CD4-positive, alpha-beta T cell treated with Interleukin-17A for 4 hours (primary cell): ENCODE results near the gene COL4A6.

Experiments used
- DNase-seq: peaks from one replicate; pipeline ENCODE4 v3.0.0-alpha.2; 2020; ENCODE audit warnings: mixed read lengths

The COL4A6 gene

DNA sequence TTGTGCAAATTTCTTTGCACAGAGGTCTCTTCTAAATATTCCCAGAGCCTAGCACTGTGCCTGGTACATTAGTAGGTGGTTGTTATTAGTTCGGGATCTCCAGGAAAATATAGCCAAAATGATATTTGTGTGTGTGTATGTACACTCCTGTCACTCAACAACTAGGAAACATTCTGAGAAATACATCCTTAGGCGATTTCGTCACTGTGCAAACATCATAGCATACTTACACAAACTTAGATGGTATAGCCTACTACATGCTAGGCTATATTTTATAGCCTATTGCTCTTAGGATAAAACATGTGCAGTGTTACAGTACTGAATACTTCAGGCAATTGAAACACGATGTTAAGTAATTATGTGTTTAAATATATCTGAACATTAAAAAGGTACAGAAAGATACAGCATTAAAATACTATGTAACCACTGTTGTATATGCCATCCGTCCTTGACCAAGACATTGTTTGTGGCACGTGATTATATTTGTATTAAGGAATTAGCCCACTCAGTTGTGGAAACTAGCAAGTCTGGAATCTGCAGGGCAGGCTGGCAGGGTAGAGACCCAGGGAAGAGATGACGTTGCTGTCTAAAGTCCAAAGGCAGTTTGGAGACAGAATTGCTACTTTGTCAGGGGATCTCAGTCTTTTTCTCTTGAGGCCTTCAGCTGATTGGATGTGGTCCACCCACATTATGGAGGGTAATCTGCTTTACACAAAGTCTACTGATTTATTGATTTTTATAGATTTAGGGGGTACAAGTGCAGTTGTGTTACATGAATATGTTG lies 106.9 kb downstream of the COL4A6 start:
- no peak for DNase-seq

DNA sequence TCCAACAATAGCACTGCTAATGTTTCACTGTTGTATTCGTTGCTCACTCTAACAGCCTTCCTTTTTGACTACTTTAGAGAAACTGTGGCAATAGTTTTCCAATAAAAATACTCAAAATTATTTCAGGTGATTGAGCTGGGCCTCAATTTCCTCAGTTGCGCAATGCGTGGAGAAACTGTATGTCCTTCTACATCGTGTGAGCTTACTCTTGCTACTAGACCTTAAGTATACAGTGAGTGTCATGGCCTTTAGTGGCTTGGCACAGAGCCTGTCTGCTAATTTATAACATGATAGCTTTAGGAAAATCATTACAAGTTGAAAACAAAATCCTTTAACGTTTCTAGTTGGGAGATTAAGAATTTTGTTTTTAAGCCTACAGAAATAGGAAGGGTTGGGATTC lies 114.5 kb downstream of the COL4A6 start:
- no peak for DNase-seq

DNA sequence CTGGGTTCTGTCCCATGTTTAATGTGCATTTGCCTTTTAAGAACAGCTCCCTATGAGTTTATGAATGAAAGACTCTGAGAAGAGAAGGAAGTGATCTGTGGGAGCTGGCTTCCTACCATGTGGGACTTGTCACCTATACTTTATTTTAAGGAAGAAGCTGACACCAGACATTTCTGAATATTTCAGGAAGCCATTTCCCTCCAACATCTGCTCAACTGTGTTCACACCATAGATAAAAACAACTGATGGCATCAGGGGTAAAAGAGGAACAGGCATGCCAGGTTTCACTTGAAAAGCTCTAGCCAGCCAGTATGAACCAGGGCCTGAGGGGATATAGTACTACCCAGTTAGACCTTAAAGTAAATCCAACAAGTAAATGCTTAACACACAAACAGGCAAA lies 116.0 kb downstream of the COL4A6 start:
- DNase-seq = no peak

DNA sequence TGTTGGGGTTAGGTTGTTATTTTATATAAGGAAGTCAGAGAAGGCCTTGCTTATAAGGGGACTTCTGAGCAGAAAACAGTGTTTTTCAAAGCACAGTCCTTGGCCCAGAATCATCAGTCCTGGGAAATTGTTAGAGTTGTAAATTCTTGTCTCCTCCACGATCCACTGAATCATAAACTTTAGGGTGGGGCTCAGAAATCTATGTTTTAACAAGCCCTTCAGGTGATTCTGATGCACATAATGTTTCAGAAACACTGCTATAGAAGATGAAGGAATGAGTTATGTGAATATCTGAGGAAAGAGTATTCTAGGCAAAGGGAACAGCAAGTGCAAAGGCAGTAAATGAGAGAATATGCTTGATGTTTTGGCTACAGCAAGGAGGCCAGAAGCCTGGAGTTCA lies 121.8 kb downstream of the COL4A6 start:
- DNase-seq = no peak

DNA sequence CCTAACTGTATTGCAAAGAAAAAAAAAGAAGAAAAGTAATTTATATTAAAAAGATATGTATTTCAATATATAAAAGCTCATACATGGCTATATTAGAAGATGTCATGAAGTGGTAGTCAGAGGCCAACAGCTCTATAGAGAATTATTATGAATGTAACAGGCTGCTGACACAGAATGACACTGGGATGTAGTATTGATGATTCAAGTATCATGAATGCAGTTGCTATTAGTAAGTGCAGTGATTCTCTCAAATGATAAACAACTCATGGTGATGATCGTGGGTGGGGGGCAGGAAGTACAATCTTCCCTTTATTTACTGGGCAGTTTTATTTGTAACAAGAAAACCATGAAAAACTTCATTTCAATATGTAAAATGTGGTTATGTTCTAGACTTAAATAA lies 124.6 kb downstream of the COL4A6 start:
- no peak for DNase-seq

DNA sequence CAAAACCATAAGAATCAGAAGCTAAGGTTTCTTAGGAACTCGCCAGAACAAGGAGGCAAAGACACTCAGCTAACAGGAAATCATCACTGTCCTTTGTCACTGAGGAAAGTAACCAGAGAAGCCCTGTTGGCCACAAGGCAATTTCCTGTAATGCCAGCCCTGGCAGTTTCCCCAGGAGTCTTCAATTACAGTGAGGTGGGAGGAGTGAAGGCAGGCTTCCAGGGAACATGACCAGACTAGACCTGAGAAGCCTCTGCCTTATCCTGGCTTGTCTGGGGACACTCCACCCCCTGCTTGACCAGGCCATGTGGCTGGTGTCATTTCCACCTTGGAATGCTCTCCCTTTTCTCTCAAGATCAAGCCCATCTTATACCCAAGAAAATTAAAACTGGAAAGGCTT lies 125.3 kb downstream of the COL4A6 start:
- no peak for DNase-seq

DNA sequence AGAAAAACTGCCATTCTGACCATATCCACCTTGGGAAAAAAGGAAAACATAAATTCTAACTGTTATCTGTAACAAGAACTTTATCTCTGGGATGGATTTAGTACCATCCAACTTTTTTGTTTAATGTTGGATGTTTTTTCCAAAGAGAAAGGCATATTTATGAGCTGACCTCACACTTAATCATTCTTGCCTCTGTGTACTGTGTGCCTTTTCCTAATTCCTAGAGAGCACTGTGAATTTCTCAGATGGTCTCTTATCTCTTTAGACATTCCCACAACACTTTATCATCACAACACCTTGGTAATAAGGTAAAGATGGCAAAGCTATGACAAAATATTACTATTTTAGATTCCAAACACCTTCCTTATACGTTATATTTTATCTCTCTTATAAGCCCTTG lies 126.2 kb downstream of the COL4A6 start:
- DNase-seq = no peak

DNA sequence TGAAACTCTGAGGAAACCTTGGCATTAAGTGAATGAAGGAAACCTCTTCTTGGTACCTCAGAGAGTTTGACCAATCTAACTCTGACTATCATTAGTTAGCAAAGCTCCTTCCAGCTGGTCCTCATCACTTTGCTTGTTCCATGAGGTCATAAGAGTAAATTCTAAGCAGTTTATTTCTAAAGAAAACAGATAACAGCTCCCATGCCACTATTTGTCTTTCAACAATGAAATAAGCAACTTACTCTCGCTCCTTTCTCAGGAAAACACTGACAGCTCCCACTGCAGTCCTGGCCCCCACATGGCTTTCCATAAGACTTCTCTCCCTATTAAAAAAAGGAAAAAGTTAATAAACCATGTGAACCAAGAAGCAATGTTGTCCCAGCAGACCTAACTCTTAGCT lies 127.7 kb downstream of the COL4A6 start:
- no peak for DNase-seq

DNA sequence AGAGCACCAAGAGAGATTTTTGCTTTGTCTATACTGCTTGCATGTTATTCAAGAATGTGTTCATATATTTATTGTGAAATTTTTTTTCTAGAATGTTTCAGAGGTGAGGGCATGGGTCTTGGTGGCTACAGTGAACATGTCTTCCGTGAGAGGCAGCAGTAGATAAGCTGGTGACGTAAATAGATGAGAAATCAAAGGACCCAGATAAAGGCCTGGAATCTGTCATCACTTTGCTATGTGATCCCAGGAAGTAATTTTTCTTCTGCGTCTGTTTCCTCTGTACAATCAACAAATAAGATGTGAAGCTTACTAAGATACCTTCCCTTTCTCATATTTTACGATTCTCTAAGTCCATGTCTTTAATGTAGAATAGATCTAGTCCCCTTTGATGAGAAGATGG lies 129.1 kb downstream of the COL4A6 start:
- DNase-seq = no peak

DNA sequence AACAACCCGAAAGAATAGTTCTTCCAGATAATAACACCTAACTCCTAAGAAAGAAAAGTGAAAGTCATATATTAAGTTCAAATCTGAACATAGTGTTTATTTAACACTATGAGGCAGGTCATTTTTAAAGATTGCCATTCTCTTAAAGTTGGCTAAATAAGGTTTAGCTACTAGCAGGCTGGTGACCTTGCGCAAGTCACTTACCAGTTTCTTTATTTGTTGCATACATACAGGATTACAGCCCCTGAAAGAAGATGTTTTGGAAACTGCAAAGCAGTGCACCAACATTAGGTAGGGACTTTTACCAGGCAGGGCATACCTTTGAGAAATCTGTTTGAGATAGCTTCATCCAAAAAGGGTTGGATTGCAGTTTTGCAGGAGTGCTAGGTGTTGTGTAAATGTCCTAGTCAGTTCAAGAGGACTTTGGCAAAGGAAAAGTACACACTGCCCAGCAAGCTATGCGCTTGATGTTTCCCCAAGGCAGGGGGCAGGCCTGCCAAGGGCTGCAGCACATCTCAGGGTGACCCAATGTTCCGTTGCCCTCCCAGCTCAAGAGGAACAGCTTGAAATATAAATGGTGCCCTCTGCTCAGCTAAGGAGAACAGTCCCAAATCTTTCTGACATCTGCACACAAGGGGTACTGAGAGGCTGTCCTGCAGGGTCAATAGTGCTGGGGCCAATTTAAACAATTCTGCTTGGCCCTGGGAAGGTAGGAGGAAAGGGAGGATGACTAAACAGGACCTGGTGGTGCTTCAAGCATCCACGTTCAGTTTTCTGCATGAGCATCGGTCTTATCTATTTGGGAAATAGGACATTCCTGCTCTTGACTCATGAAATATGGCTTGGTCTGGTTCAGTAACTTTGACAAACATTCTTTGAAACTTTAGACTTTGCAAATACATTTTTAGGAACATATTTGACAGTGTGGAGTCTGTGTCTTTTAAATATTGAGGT lies 130.8 kb downstream of the COL4A6 start:
- DNase-seq = no peak

DNA sequence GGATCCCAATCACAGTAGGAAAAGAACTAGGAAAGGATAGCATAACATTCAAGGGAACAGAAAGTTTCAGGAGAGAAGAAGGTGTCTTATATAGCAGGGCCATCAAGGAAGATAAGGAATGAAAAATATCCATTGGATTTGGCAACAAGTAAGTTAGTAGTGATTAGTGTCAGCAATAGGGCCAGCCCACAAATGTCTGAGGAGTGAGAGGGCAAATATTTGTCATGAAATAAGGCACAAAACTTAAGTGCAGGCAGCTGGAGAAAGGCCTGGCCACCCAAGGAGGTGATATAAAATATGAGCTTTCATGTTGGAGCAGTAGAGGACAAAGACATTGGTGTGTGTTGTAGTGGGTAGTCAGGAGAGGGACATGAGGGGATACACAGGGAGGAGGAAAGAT lies 132.1 kb downstream of the COL4A6 start:
- no peak for DNase-seq

DNA sequence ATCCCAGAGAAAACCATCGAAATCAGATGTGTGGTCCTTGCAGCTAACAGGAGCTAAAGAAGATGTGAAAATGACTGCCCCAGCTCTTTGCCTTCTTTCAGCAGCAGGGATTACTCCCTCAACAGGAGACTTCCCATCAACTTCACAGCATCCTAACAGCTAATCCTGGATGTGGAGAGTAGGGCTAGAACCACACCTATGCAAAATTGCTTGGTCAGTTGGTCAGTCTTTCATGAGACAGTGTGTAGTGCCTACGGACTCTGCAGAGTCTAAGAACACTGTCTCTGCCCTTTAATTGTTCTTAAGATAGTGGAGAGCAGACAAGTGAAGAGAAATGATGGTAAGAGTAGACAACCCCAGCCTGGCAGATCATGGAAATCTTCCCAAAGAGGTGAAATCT lies 133.5 kb downstream of the COL4A6 start:
- no peak for DNase-seq

DNA sequence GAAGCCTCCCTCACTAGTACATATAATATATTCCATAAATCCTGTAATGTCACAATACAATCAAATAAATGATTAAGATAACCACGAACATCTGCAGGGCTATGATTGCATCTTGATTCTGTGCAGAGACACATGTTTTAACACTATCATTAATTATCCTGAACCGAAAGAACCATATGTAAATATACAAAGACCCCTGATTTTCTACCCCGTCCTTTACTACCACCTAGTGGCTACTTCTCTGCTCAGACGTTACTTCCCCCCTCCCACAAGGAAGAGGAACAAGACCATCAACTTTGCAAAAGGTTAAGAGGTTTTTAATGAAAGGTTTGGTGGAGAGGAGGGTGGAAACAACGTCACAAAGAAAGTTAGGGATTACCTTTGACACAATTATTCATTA lies 134.0 kb downstream of the COL4A6 start:
- no peak for DNase-seq

DNA sequence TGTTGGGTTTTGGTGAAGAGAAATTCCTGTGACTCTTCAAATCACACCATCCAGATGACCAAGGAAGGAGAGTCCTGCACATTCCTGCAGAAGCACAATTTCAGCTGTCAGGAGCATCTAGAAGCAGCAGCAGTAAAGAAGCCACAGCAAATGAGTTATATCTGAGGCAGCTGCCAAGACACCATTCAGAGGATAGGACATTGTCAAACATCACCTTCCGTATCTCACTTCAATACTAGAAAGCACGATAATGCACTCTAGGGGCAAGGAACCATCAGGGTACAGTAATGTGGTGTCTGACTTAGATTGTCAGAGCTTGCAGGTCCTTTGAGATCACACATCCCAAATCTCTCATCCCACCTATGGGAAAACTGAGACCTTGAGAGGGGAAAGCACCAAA lies 134.5 kb downstream of the COL4A6 start:
- no peak for DNase-seq

DNA sequence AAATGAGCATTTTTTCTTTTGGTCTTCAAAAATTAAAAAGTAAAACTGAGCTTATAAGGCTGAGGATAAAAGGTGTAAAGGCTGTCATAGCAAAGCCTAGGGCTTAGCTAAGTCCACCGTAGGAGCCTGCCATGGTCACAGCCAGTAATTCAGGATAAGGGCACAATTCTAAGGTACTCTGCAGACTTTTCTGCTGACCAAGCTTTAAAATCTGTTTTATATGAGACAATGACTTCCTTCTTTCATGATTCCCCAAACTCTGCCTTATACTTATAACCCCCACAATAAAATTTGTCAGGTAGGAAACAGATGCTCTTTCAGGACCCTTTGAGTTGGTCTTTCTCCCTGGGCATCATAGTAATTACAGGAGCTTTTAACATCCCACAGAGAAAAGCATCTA lies 138.5 kb downstream of the COL4A6 start:
- no peak for DNase-seq

DNA sequence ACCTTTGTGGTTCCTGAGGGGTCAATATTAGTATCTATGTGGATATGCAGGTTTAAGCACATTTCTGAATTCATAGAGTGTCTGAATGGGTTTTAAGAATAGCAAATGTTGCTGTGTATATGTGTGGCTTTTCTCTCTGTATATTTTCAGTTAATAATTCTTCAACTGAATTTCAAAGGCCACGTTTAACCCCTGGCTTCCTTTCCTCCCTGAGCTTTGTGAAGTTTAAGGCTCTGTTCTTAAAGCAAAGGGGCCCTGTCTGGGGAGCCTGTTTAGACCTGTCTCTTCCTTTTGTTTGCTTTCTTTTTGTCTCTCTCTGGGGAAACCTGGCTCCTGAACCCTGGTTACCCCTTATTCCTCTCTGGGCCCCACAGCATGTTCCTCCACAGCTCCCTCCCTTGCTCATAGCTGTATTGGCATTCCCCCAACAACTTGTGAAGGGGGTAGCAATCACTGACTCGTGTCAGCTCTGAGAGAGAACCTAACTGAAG lies 139.1 kb downstream of the COL4A6 start:
- DNase-seq = no peak

DNA sequence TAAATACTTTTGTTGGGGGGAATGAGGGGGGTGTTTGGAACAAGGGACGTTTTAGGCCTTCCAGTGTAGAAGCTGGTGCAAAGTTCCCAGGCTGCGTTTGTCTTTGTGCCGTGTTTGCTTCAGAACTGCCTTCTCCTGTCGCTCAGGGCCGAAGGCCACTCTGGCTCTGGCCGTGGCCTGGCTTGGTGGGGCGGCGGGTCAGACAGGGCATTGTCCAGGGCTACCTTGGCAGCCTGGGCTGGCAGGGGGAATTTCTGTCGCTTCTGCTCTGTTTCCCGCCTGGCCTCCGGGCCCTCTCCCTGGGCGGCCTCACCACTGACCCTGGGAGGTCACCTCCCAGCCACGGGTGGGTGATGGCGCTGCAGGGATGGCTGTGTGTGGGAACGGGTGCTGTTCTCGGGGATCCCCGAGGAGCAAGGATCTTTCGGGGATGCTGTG lies 140.0 kb downstream of the COL4A6 start:
- no peak for DNase-seq

DNA sequence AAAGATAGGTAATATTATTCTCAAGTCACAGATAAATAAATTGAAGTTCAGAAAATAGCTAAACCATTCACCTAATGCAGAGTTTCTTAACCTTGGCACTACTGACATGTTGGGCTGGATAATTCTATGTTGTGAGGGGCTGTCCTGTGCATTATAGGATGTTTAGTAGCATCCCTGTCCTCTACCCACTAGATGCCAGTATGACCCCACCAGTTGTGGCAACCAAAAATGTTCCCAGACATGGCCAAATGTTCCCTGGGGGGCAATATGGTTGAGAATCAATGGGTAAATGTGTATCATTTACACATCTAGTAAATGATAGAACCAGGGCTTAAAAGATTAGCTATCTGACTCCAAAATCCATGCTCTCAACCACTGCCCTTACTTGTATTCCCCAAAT lies 140.9 kb downstream of the COL4A6 start:
- DNase-seq = no peak

DNA sequence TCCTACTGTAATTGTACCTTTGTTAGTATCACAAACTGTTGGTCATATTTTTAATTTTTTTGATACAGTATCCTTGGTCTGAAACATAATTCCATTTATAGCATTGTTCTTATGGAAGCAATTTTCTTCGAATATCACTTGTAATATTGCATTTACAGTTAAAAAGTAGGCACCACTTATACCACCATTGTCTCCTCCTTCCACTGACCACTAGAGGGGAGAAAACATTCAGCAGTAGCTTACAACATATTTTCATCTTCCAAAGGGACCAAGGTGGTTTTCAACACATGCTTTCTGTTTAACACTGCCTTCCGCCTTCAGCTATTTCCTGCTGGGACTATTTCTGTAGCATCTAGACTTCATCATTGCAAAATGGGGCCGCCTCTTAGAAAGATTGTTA lies 146.2 kb downstream of the COL4A6 start:
- no peak for DNase-seq

DNA sequence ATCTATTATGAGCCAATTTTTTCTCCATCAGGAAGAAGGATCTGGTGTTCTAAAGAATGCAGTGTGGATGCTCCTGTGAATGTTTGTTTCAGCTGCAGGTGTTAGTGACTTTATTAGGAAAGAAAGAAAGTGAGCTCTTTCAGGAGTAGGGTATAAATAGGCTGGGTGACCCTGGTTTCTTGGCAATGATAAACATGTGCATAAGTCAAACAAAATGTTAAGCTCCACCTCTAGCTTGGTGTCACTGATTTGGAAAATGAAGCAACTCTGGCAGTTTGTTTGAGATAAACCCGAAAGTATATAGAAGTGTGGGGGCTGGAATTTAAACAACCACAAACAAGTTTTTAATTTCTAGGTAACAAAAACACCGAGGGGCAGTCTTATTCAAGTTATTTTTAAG lies 152.3 kb downstream of the COL4A6 start:
- DNase-seq = no peak

DNA sequence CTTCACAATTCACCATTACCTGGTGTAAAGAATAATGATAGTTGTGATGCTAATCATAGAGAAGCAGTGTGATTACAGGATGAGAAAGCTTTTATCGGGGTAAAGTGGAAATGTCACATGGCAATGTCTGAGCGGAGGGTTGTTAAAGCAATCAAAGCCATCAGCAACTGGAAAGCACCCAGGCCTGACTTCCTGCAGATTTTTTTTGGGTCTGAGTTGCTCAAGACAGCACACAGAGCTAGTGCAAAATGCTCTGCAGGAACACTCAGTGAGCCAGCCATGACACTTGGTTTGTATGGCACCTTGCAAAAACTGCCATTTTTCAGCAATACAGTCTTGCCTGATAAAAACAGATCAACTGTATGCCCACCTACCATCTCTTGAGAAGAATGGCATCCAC lies 152.9 kb downstream of the COL4A6 start:
- DNase-seq = no peak

DNA sequence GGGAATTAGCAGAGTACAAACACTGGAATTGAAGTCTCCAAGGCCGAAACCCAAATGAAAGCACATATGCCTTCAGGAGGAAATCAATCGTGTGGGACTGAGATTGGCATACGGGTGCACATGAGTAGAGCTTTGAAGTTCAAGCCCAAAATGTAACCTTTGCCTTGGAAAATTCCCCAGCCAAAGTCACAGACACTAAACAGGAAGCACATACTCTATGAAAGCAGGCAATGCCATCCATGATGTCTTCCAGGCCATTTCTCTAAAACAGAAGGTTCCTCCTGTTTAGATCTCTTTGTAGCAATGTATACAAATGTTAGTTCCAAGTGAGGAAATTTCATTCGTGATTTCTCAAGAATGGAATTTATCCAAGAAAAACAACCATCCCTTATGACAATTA lies 162.5 kb downstream of the COL4A6 start:
- no peak for DNase-seq

DNA sequence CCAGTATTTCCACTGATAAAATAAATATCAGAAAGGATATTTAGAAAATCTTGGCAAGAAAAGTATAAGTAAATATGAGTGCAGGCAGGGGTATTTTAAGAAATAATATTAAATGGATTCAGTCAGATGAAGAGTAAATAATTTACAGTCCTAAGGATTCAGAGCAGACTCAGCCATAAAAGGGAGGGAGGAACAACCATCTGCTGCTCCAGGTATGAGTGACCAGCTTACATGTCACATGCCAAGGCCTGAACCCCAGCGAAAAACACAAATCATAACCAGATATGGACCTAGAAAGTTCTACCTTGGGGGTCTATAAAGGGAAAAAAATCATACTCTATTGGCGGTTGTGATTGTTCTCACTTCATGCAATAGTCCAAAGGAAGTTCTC lies 166.8 kb downstream of the COL4A6 start:
- no peak for DNase-seq
